Parathyroid adenoma (tissue), 2 donors: ENCODE data around the gene LEKR1.

Experiments used
- H2AFZ ChIP-seq: fragments of 300-600 bp; sonication (generic); one replicate; pipeline ENCODE4 v1.7.0; 2017; ENCODE audit warnings: antibody characterized with exemption, mild to moderate bottlenecking
- H3K27ac ChIP-seq: fragments of 300-600 bp; sonication (generic); one replicate; pipeline ENCODE4 v1.7.0; 2017
- H3K27me3 ChIP-seq: fragments of 300-600 bp; sonication (generic); one replicate; pipeline ENCODE4 v1.7.0; 2017; ENCODE audit warnings: low read length; ENCODE audit not compliant: control insufficient read depth, insufficient read depth
- H3K36me3 ChIP-seq: fragments of 300-600 bp; sonication (generic); one replicate; pipeline ENCODE4 v1.7.0; 2017; ENCODE audit warnings: low read length; ENCODE audit not compliant: control insufficient read depth, insufficient read depth
- H3K4me1 ChIP-seq: fragments of 300-600 bp; sonication (generic); one replicate; pipeline ENCODE4 v1.7.0; 2017; ENCODE audit warnings: control low read depth
- H3K4me2 ChIP-seq: fragments of 300-600 bp; sonication (generic); one replicate; pipeline ENCODE4 v1.7.0; 2017; ENCODE audit warnings: low read length
- H3K4me3 ChIP-seq: fragments of 300-600 bp; sonication (generic); one replicate; pipeline ENCODE4 v1.7.0; 2017; ENCODE audit warnings: low read depth, low read length
- H3K79me2 ChIP-seq: fragments of 300-600 bp; sonication (generic); one replicate; pipeline ENCODE4 v1.7.0; 2017; ENCODE audit warnings: control low read depth
- H3K9ac ChIP-seq: fragments of 300-600 bp; sonication (generic); one replicate; pipeline ENCODE4 v1.7.0; 2017; ENCODE audit warnings: mild to moderate bottlenecking
- H3K9me3 ChIP-seq: fragments of 300-600 bp; sonication (generic); one replicate; pipeline ENCODE4 v1.7.0; 2017; ENCODE audit warnings: low read length; ENCODE audit not compliant: control insufficient read depth
- TF ChIP-seq, protein P1 (sequence below): fragments of 300-600 bp; sonication (generic); IDR thresholded peaks from one replicate; pipeline ENCODE4 v1.7.0; 2017; ENCODE audit warnings: antibody characterized with exemption, mild to moderate bottlenecking
- donor health status: primary hyperparathyroidism.

LEKR1 gene

DNA sequence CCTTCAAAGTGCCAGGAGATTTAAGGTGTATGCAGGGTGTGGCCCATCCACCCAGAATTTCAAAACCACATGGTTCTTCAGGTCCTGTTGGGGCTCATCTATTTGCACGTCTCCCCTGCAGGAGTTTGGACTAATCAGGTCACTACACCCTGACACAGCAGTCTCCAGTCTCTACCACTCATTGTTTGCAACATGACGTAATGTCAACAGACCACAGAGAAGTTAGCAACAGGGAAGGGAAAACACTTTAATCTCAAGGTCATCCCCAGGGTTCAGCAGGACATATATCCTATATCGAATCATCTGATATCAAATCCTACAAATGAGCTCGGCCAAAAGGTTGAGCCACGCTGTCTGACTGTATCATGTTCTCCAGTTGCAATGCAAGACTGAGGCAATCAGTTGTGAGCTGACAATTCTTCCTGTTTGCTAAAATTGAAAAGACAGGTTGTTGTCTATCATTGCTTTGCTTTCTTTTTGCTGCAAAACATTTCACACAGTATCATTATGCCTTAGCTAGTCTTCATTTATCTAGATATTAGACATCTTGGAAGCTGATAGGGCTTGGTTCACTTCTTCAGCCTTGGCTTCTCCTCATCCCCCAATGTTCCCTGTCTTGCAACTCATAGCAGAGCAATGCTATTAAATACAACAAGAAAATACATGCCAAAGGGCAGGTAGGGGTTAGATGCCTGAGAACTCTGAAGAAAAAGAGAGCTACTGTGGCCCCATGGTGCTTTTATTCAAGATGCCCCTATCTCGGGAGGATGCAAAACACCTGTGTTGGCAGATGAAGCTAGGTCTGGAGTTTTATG lies 13.4 kb upstream of the LEKR1 start:
- Histone ChIP-seq H3K79me2 (peaks cover 29% of the 10 kb centered on the region), H3K27me3 (no peaks in the 10 kb centered on the region), H2AFZ (no peak overlapping the region), H3K4me1 (peaks cover 31% of the 10 kb centered on the region), H3K36me3 (no peaks in the 10 kb centered on the region), H3K9ac (peak overlapping the region; percentile 24), H3K4me3 (peak overlapping the region; percentile 4), H3K4me2 (peak overlapping the region; percentile 40), H3K9me3 (no peaks in the 10 kb centered on the region), H3K27ac (peak overlapping the region; percentile 98)
- TF ChIP-seq, protein P1, sequence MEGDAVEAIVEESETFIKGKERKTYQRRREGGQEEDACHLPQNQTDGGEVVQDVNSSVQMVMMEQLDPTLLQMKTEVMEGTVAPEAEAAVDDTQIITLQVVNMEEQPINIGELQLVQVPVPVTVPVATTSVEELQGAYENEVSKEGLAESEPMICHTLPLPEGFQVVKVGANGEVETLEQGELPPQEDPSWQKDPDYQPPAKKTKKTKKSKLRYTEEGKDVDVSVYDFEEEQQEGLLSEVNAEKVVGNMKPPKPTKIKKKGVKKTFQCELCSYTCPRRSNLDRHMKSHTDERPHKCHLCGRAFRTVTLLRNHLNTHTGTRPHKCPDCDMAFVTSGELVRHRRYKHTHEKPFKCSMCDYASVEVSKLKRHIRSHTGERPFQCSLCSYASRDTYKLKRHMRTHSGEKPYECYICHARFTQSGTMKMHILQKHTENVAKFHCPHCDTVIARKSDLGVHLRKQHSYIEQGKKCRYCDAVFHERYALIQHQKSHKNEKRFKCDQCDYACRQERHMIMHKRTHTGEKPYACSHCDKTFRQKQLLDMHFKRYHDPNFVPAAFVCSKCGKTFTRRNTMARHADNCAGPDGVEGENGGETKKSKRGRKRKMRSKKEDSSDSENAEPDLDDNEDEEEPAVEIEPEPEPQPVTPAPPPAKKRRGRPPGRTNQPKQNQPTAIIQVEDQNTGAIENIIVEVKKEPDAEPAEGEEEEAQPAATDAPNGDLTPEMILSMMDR, result no peak

DNA sequence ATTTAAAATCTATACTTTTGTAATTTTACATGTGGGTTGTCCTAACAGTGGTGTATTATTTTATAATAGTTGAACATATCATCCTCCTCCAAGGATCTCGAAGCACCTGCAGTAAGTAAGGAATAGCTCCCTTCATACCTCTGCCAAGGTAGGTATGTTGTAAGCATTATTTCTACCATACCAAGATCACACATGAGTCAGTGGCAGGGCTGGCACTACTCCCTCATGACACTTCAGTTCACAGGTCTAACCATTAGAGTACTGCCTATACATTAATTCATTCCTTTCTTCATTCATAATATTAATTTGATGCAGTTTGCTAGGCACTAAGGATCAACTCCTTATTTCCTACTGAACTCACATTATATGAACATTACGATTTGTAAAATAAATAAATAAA lies 11.9 kb upstream of the LEKR1 start:
- H3K36me3 ChIP-seq, result no peaks in the 10 kb centered on the region
- peak overlapping the region; percentile 98 for H3K27ac ChIP-seq
- no peak overlapping the region for H2AFZ ChIP-seq
- peaks cover 40% of the 10 kb centered on the region for H3K4me1 ChIP-seq
- H3K4me3 ChIP-seq, result no peak overlapping the region
- TF ChIP-seq, protein P1, result no peak
- H3K27me3 ChIP-seq, result no peaks in the 10 kb centered on the region
- H3K79me2 ChIP-seq, result peaks cover 18% of the 10 kb centered on the region
- no peaks in the 10 kb centered on the region for H3K9me3 ChIP-seq
- no peak overlapping the region for H3K4me2 ChIP-seq
- H3K9ac ChIP-seq, result no peak overlapping the region

- peaks cover 40% of the 10 kb centered on the region for H3K4me1 ChIP-seq
Observed at GRCh38 chr3:156816091-156816793, 9.9 kb upstream of the LEKR1 start.

GRCh38 chr3:156816794-156817645 lies 9.1 kb upstream of the LEKR1 start:
- peak overlapping the region; percentile 98 for H3K27ac ChIP-seq
- no peaks in the 10 kb centered on the region for H3K36me3 ChIP-seq
- H3K4me1 ChIP-seq, result peaks cover 35% of the 10 kb centered on the region
- peak overlapping the region; percentile 98 for H3K9ac ChIP-seq
- H3K79me2 ChIP-seq, result no peaks in the 10 kb centered on the region
- TF ChIP-seq, protein P1, result peak; percentile 51
- H3K4me2 ChIP-seq, result peak overlapping the region; percentile 90
- H2AFZ ChIP-seq, result peak overlapping the region; percentile 75
- peak overlapping the region; percentile 70 for H3K4me3 ChIP-seq
- H3K27me3 ChIP-seq, result no peaks in the 10 kb centered on the region
- H3K9me3 ChIP-seq, result no peaks in the 10 kb centered on the region

More at GRCh38 chr3:156816091-156816793, 9.9 kb upstream of the LEKR1 start:
- Histone ChIP-seq H3K27me3 (no peaks in the 10 kb centered on the region), H2AFZ (peak overlapping the region; percentile 75), H3K9ac (peak overlapping the region; percentile 98), H3K9me3 (no peaks in the 10 kb centered on the region), H3K4me2 (peak overlapping the region; percentile 90), H3K4me3 (peak overlapping the region; percentile 70), H3K36me3 (no peaks in the 10 kb centered on the region), H3K79me2 (peaks cover 3% of the 10 kb centered on the region), H3K27ac (peak overlapping the region; percentile 98)
- TF ChIP-seq, protein P1, result peak; percentile 53
